Measurements from ENCODE around the gene RAB40C.
A peak's percentile ranks its signal among the peaks of the same experiment; 100 is the strongest.

RAB40C gene

GRCh38 chr16:676913-677312, 87.0 kb downstream of the RAB40C start:
- H3K27me3 ChIP-seq (ENCODE audit: insufficient read depth, low read depth, severe bottlenecking): no peaks in the 10 kb centered on the region

GRCh38 chr16:677316-678190, 87.7 kb downstream of the RAB40C start:
- no peak overlapping the region for H3K27ac ChIP-seq

More at GRCh38 chr16:676913-677312, 87.0 kb downstream of the RAB40C start:
- Histone ChIP-seq H3K9me3 (ENCODE audit: severe bottlenecking) (no peaks in the 10 kb centered on the region), H3K4me3 (ENCODE audit: low read depth, low read length) (no peak overlapping the region), H3K36me3 (peaks cover 34% of the 10 kb centered on the region), H3K27ac (no peak overlapping the region)
- no peak for DNase-seq
- no peak for TF ChIP-seq CTCF (IDR thresholded peaks at IDR 0.05; ENCODE audit: low read depth, low read length)

GRCh38 chr16:678209-678857, 88.5 kb downstream of the RAB40C start:
- H3K27ac ChIP-seq: peak overlapping the region; percentile 92
- H3K36me3 ChIP-seq: peaks cover 34% of the 10 kb centered on the region
- no peaks in the 10 kb centered on the region for H3K9me3 ChIP-seq (ENCODE audit: severe bottlenecking)
- no peak for DNase-seq
- no peak overlapping the region for H3K4me3 ChIP-seq (ENCODE audit: low read depth, low read length)
- H3K27me3 ChIP-seq (ENCODE audit: insufficient read depth, low read depth, severe bottlenecking): no peaks in the 10 kb centered on the region
- TF ChIP-seq CTCF (IDR thresholded peaks at IDR 0.05; ENCODE audit: low read depth, low read length): no peak

More at GRCh38 chr16:677316-678190, 87.7 kb downstream of the RAB40C start:
- Histone ChIP-seq H3K9me3 (ENCODE audit: severe bottlenecking) (no peaks in the 10 kb centered on the region), H3K27me3 (ENCODE audit: insufficient read depth, low read depth, severe bottlenecking) (no peaks in the 10 kb centered on the region), H3K36me3 (peaks cover 34% of the 10 kb centered on the region), H3K4me3 (ENCODE audit: low read depth, low read length) (no peak overlapping the region)
- no peak for TF ChIP-seq CTCF (IDR thresholded peaks at IDR 0.05; ENCODE audit: low read depth, low read length)
- DNase-seq: no peak
